ENCODE data around the gene FRMD4B. TPM values are rescaled to one million over a fixed set of nuclear protein-coding genes. Genes with fewer than 3 reads are reported as not detected.
"Not testable (repeated sequence)": the region's sequence is repeated elsewhere in the genome, so short reads cannot be mapped to it uniquely, and the experiment has no call there.

Gene FRMD4B
- total RNA-seq, 1 donor from 2014 or later: 14.0 TPM

DNA sequence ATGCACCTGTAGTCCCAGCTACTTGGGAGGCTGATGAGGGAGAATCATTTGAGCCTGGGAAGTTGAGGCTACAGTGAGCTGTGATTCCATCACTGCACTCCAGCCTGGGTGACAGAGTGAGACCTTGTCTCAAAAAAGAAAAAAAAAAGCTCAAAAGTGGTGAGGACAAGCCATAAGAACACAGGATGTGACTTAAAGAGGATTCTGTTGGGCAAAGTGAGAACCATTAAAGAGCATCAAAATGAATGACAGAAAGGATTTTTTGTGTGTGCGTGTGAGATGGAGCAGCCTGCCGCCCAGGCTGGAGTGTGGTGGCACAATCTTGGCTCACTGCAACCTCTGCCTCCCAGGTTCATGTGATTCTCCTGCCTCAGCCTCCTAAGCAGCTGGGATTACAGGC, 119.8 kb downstream of the FRMD4B start:
- ATAC-seq; DNase-seq; intact Hi-C loops (cut with micrococcal nuclease): not testable (repeated sequence)

DNA sequence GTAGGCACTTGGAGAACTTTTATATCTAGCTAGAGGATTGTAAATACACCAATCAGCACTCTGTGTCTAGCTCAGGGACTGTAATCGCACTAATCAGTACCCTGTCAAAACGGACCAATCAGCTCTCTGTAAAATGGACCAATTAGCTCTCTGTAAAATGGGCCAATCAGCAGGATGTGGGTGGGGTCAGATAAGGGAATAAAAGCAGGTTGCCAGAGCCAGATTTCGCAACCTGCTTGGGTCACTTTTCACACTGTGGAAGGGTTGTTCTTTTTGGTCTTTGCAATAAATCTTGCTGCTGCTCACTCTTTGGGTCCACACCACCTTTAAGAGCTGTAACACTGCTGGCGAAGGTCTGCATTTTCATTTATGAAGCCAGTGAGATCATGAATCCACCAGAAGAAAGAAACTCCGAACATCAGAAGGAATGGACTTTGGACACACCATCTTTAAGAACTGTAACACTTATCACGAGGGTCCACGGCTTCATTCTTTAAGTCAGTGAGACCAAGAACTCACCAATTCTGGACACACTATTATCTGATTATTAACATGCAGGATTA, 125.0 kb downstream of the FRMD4B start:
- DNase-seq; intact Hi-C loops (cut with micrococcal nuclease); ATAC-seq: not testable (repeated sequence)

DNA sequence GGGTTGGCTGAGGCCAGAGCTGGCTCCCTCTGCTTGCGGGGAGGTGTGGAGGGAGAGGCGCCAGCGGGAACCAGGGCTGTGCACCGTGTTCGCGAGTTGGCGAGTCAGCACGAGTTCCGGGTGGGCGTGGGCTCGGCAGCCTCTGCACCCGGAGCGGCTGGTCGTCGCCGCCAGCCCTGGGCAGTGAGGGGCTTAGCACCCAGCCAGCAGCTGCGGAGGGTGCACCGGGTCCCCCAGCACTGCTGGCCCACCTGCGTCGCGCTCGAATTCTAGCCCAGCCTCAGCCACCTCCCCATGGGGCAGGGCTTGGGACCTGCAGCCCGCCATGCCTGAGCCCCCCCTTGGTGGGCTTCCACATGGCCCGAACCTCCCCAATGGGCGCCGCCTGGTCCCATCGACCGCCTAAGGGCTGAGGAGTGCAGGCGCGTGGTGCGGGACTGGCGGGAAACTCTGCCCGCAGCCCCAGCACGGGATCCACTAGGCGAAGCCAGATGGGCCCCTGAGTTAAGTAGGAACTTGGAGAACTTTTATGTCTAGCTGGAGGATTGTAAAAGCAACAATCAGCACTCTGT, 125.6 kb downstream of the FRMD4B start:
- ATAC-seq: no peak

DNA sequence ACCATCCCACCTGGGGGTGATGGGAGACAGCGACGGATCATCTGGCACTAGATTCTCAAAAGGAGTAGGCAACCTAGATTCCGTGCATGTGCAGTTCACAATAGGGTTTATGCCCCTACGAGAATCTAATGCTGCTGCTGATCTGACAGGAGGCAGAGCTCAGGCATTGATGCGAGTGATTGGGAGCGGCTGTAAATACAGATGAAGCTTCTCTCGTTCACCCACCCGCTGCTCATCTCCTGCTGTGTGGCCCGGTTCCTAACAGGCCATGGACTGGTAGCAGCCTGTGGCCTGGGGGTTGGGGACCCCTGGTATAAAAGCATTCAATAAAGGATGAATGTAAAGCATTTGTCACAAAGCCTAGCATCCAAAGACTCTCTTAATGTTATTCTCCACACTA, 126.8 kb downstream of the FRMD4B start:
- DNase-seq (no peak), ATAC-seq (no peak)
- intact Hi-C loops (cut with micrococcal nuclease): no loop called here

More for the DNA sequence above, 125.6 kb downstream of the FRMD4B start:
- intact Hi-C loops (cut with micrococcal nuclease): no loop called here
- DNase-seq: no peak

DNA sequence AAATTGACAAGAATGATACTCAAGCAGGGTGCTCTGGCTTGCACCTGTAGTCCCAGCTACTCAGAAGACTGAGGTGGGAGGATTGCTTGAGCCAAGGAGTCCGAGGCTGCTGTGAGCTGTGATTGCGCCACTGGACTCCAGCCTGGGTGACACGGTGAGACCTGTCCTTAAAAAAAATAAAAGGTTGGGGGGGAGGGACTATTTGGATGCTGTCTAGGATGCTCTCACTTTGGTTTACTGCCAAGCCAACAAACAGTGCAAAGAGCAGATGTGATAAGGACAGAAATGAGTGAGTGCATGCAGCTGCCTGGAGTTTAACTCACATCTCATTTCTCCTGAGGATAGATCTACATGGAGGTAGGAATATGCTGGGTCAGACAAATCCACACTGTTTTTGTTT, 130.0 kb downstream of the FRMD4B start:
- ATAC-seq: no peak
- intact Hi-C loops (cut with micrococcal nuclease): no loop called here

DNA sequence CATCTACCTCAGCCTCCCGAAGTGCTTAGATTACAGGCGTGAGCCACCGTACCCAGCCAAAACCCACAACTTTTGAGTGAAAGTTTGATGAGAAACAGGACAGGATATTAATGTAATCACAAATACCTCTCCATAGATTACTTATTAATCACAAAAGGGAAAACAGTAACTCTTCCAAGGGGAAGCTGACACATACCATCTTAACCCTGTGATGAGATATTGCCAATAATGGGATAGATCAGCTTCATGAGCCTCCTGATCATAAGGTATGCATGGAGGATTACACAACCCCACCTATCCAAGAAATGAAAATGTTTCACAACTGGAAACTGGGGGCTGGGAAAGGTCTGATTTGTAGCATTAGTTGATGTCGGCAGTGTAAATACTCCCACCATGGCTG, 131.5 kb downstream of the FRMD4B start:
- no peak for ATAC-seq
- DNase-seq: no peak
- intact Hi-C loops (cut with micrococcal nuclease): no loop called here

More for the DNA sequence above, 130.0 kb downstream of the FRMD4B start:
- DNase-seq: no peak

DNA sequence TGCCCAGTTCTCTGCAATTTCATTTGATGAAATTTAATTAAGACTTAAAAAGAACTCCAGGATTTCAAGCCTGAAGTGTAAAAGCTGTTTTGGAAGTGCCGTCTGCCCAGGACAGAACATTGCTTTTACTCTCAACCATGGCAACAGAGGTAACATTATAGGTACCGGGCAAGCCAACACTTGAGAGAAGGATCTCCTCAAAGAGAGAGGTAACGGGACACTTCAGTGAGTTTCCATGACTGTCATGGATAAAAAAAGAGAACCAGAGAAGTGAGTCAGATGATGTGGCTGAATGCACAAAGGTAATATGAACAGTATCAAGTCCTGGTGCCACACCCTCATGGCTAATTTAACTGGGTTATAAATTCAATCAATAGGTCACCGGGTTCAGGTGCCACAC, 133.3 kb downstream of the FRMD4B start:
- DNase-seq (no peak), ATAC-seq (no peak)
- intact Hi-C loops (cut with micrococcal nuclease): no loop called here

DNA sequence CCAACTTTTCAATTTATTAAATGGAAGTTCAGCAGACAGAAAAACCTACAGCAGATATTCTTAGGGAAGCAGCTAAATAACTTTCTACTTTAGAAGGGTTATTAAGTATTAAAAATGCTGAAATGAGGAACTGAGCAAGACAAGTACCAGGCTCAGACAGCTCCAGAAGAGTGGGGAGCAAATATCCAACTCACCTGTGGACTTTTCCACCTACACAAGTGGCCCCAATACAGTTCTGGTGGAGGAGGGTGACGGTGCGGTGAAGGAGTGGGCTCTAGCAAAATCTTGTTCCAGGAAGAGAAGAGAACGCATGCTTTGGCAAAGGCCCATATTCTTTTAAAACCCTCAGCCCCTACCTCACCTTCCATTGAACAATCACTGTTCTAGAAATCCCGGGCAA, 133.7 kb downstream of the FRMD4B start:
- ATAC-seq (no peak), DNase-seq (no peak)
- intact Hi-C loops (cut with micrococcal nuclease): no loop called here

DNA sequence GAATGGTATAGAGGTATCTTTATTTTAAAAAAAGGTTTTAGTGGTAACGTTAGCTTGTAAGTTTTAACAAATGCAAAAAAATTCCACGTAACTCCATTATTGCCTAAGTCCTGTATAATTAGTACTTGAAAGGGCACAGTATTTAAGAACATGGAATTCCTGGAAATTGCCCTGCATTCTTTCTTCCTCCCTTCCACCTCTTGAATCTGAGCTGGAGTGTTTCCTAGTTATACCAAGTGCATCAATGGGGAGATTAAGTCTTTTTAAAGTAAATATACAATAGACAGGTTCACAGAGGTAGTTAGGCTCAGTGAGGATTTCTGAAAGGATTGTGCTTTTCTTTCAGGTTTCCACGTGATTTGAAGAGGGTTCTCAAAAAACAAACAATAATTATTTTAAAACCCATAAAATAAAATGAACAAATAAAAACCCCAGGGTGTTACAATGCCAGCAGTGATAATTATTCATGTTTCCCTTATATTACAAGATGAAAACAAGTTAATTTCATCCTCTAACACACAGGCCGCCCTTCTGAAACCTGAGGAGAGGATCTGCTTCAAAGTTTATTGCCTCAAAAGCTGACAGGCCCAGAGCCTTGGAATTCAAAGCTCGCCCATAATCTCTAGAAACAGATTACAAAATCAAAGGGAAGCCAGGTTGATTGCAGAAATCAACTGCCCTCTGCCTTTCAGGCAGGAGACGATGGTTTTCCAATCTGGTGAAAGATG, 134.6 kb downstream of the FRMD4B start:
- ATAC-seq (no peak), DNase-seq (no peak)
- intact Hi-C loops (cut with micrococcal nuclease): no loop called here

DNA sequence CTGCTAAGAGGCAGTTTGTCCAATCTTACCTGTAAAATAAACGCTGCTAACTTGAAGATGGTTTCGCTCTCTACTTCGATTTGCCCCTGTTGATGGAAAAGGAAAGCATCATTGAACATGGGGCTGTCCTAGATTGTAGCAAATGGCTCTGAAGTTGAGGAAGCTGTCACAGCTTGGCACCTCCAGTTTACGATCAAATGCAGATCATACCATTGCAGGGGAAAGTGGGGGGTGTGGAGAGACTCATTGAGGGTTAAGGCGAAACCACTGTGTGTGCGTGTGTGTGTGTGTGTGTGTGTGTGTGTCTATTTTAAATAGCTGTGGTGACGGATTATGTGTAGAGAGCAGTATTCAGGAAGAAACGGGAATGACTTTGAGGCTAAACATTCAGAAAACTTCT, 135.9 kb downstream of the FRMD4B start:
- intact Hi-C loops (cut with micrococcal nuclease): no loop called here
- no peak for DNase-seq
- ATAC-seq: peak; percentile 70

DNA sequence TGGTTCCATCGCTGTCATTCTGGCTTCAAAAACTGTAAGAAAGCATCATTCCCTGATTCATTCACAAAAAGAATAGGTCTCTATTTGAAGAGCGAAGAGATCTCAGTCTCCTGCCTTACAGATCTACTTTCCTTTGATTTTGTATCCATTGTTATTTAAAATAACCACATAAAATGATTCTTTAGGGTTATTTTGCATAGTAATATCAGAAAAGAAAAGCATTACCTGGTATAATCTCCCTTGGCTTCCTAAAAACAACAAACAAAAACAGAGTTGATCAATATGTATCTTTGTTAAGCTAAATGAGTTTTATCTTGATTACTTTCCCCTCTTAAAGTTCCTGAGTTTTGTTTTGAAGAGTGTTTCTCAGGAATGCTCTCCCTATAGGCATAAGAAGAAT, 136.9 kb downstream of the FRMD4B start:
- intact Hi-C loops (cut with micrococcal nuclease): no loop called here
- no peak for ATAC-seq
- DNase-seq: no peak

DNA sequence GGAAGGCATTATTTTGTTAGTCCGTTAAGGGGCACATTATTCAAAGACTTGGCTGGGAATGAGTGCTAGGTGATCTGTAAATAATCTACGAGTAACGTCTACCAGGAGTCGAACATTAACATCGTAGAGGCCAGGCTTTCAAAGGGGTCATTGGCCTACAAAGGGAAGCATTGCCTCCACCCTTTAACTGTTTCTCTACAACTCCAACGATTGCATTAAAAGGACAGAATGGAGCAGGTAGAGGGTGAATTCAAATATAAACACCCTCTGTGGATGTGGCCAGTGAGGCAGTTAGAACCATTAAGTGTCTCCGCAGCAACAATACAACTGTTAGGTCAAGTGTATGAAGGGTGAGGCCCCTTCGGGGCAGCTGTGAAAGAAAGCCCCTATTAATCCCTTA, 137.5 kb downstream of the FRMD4B start:
- intact Hi-C loops (cut with micrococcal nuclease): no loop called here
- DNase-seq (no peak), ATAC-seq (no peak)

DNA sequence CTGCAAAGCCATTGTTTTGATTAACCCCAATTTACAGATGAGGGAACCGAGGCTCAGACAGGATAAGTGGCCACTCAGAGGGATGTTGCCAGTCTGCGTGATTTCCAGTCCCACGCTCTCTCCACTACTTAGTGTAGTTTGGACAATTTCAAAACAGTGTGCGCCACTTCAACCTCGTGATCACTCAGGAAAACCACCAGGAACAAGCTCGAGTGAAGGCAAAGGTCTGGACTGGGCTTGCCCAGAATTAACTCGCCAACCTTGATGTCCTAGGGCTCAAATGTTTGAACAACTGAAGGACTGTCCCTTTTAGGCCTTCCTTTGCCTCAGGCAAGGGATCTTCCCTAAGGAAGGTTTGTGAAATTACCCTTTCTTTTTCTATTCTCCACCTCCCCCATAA, 139.3 kb downstream of the FRMD4B start:
- no peak for DNase-seq
- intact Hi-C loops (cut with micrococcal nuclease): no loop called here
- no peak for ATAC-seq

DNA sequence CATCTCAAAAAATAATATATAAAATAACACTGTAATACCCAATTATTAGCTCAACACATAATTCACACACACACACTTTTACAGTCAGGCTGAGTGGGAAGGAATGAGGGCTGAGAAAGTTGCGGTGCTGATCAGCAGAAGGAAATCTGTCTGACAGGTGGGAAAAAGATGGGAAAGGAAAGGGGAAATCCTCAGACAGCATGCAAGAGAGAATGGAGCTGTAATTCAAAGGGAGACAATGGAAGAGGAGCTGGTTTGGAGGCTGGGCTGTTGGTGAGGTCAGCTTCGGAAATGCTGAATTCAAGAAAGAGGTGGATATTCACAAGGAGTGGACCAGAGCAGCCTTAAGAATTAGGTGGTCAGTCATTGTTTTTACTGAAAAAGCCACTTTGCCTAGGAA, 141.8 kb downstream of the FRMD4B start:
- DNase-seq (no peak), ATAC-seq (no peak)
- intact Hi-C loops (cut with micrococcal nuclease): no loop called here

DNA sequence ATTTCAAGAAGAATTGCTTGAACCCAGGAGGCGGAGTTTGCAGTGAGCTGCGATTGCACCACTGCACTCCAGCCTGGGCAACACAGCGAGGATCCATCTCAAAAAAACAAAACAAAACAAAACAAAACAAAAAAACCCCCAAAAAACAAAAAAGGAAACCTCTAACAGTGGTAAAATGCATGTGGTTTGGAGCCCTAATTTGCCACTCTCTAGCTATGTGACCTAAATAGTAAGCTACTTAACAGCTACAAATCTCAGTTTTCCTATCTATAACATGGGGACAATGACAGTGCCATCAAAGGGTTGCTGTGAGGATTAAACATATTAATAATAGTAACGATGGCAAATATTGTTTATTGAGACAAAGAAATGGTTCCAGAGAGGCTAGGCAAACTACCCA, 144.1 kb downstream of the FRMD4B start:
- ATAC-seq (no peak), DNase-seq (no peak)
- intact Hi-C loops (cut with micrococcal nuclease): no loop called here

DNA sequence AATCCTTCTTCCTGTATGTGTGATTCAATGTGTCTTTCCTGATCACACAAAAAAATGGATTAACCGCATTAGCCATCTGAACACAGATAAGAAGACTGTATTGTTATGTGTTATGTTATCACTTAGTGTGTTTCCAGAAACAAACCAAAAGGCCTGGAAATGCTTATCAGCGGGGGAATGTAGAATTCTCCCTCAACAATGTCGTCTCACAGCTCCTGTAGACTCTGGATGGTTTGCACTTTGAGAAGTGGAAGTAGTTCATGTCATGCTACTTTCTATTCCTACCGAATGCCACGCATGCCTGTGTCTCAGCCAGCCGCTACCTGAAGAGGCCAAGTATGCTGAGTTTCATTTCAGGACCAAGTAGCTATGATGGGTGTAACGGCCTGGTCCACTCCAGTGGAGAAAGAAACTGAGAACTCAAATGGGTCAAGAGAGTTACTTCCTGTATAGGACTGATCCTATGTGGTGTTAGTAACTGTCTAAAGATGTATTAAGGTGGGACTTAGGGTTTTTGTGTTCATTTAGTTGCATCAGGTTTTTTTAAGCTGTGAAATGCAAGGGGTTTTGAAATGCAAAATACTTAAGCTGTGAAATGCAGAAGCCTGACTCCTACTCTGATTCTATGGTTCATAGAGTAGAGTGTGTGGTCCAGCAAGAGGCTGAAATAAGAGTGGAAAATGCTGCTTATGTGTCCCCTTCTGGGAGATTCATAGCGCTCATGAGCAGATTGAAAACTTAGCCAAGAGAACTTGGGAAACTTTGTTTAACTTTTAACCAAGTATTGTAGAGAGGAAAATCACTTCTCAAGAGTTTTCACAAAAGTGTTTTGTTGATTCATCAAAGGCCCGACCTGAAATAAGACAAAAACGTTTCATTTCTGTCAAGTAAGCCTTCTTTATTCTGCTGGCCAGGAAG, 145.0 kb downstream of the FRMD4B start:
- ATAC-seq (no peak), DNase-seq (no peak)
- intact Hi-C loops (cut with micrococcal nuclease): no loop called here

DNA sequence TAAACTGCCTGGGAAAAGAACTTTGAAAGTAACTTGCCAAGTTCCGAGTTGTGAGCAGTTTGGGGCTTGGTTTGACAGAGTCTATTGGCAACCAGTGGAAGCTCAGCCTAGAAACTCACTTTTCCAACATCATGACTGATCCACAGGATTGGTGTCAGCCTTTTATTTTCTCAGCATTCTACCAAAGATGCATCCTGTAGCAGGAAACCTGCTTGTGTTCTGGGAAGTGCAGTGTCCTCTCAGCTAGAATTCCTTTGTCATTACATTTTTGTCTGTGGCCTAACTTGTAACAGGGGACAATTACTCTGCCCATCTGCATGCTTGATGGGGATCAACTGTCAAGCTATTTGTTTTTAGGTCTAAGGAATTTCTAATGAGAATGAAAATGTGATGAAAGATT, 146.8 kb downstream of the FRMD4B start:
- DNase-seq (no peak), ATAC-seq (no peak)
- intact Hi-C loops (cut with micrococcal nuclease): no loop called here

DNA sequence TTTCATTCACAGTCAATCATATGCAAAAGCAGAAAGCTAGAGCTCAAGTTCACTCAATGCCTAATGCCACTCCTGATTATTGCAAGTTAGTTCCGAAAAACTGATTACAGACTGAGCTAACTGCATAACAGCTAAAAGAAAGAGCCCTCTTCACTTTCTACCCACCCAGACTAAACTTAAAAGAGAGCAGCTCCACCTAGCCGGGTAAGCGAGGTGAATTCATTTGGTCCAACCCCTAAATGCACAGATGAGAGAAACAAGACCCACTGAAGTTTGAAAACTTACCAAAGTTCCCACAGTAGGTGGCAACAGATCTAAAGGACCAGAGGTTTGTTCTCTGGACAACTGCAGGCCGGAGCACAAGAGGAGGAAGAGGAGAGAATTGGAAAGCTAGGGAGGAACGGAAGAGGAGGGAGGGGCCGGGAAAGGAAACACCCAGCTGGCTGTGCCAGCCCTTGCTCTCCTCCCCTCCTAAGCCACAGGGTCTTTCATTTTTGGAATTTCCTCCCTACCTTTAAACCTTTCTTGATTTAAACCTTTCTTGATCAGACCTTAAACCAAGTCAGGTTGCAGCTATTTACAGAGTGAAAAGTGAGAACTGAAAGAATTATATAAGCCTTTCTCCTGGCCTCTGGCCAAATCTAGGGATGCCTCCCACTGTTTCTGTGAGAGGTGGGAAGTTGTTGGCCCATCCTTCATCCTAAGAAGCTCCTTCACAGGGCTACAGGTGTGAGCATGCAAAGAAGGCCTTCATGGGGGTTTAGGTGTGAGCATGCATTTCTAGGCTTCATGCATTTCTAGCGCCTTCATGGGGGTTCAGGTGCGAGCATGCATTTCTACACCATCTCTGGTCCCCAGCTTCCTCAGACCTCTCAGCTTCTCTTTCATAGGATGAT, 148.8 kb downstream of the FRMD4B start:
- ATAC-seq: peak; percentile 85
- peak; percentile 43 for DNase-seq
- intact Hi-C loops (cut with micrococcal nuclease): no loop called here

DNA sequence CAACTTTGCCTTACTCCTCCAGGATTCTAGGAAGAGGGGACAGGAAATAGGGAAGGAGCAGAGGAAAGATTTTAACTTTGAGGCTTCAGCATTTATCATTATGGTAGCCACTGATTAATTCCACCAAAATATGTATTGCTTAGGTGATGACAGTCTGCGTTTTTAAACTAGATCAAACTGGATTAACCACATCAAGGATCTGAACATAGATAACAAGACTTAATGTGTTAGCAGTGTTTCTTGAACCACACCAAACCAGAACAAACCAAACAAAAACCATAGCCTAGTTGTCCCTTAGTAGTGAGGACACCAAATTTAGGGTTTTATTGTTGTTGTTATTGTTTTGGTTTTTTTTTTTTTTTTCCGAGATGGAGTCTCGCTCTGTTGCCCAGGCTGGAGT, 150.0 kb downstream of the FRMD4B start:
- DNase-seq: no peak
- ATAC-seq: no peak
- intact Hi-C loops (cut with micrococcal nuclease): no loop called here
